OCI-LY1 (cell line): Measurements from ENCODE around the gene ARHGAP20.

Experiments
- CTCF ChIP-seq: fragments of 200-600 bp; sonication (generic), shearing (Covaris generic); IDR thresholded peaks from 2 replicates; pipeline ENCODE4 v1.5.1; 2017; ENCODE audit warnings: mild to moderate bottlenecking, antibody characterized with exemption, low read length, moderate library complexity, mixed read lengths
- EZH2 ChIP-seq: fragments of 200-600 bp; sonication (generic), shearing (Covaris generic); IDR thresholded peaks from 2 replicates; pipeline ENCODE4 v1.8.0; 2017; ENCODE audit warnings: borderline replicate concordance, mixed run types, mild to moderate bottlenecking, antibody characterized with exemption, low read length, moderate library complexity, mixed read lengths

- TF ChIP-seq CTCF = no peak
- no peak for TF ChIP-seq EZH2
Observed at GRCh38 chr11:110728476-110728875, 16.2 kb upstream of the ARHGAP20 start.
